Panc1 (cell line): Measurements from ENCODE around the gene IGSF21.

Experiments used
- POLR2AphosphoS5 ChIP-seq: IDR thresholded peaks from 2 replicates; pipeline ENCODE4 v1.6.1; 2012; ENCODE audit warnings: mild to moderate bottlenecking, low read depth, low read length, moderate library complexity
- TF ChIP-seq, protein P1 (sequence below): fragments of 450-650 bp; IDR thresholded peaks from 2 replicates; pipeline ENCODE4 v1.5.1; 2017; ENCODE audit warnings: mild to moderate bottlenecking

DNA sequence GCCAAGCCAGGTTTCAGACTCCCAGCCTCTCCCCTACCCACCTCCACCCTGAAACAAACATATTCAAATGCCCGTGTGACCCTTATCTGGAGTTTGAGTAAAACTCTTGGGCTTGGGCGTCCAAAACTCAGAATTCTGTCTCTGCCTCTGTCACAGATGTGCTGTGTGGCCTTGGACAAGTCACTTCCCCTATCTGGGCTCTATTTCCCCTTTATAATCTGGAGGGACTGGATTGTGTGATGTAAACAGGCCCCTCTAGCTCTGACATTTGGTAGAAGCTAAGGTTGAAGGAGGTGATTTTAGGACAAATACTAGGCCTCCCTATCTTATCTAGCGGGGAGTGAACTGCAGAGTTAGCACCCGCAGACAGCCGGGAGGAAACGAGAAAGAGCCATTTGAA, 67.5 kb downstream of the IGSF21 start:
- TF ChIP-seq, protein P1, sequence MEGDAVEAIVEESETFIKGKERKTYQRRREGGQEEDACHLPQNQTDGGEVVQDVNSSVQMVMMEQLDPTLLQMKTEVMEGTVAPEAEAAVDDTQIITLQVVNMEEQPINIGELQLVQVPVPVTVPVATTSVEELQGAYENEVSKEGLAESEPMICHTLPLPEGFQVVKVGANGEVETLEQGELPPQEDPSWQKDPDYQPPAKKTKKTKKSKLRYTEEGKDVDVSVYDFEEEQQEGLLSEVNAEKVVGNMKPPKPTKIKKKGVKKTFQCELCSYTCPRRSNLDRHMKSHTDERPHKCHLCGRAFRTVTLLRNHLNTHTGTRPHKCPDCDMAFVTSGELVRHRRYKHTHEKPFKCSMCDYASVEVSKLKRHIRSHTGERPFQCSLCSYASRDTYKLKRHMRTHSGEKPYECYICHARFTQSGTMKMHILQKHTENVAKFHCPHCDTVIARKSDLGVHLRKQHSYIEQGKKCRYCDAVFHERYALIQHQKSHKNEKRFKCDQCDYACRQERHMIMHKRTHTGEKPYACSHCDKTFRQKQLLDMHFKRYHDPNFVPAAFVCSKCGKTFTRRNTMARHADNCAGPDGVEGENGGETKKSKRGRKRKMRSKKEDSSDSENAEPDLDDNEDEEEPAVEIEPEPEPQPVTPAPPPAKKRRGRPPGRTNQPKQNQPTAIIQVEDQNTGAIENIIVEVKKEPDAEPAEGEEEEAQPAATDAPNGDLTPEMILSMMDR: no peak
- TF ChIP-seq POLR2AphosphoS5: no peak
